HEK293 (cell line): ENCODE measurements around the gene SSU72.

Source experiments
- BCL11B ChIP-seq: fragments of 450-650 bp; formaldehyde crosslinking; IDR thresholded peaks from 2 replicates; pipeline ENCODE4 v1.5.1; 2016; ENCODE audit warnings: low read depth, missing biosample characterization, missing genetic modification characterization
- GLIS1 ChIP-seq: fragments of 450-650 bp; formaldehyde crosslinking; IDR thresholded peaks from 2 replicates; pipeline ENCODE4 v1.5.1; 2016; ENCODE audit warnings: missing biosample characterization, missing genetic modification characterization
- GLIS2 ChIP-seq: fragments of 450-650 bp; formaldehyde crosslinking; IDR thresholded peaks from 2 replicates; pipeline ENCODE4 v1.5.1; 2016; ENCODE audit warnings: missing biosample characterization, missing genetic modification characterization
- MZF1 ChIP-seq: fragments of 450-650 bp; formaldehyde crosslinking; IDR thresholded peaks from 2 replicates; pipeline ENCODE4 v1.5.1; 2017; ENCODE audit warnings: missing biosample characterization, missing genetic modification characterization, borderline replicate concordance
- ZBTB17 ChIP-seq: fragments of 450-650 bp; formaldehyde crosslinking; IDR thresholded peaks from 2 replicates; pipeline ENCODE4 v1.5.1; 2016; ENCODE audit warnings: missing biosample characterization, missing genetic modification characterization
- ZBTB21 ChIP-seq: fragments of 450-650 bp; formaldehyde crosslinking; IDR thresholded peaks from 2 replicates; pipeline ENCODE4 v1.5.1; 2017; ENCODE audit warnings: missing biosample characterization, missing genetic modification characterization
- ZEB2 ChIP-seq: fragments of 450-650 bp; formaldehyde crosslinking; IDR thresholded peaks from 2 replicates; pipeline ENCODE4 v1.5.1; 2016; ENCODE audit warnings: missing biosample characterization, missing genetic modification characterization
- ZNF132 ChIP-seq: fragments of 450-650 bp; formaldehyde crosslinking; IDR thresholded peaks from 2 replicates; pipeline ENCODE4 v1.5.1; 2017; ENCODE audit warnings: missing biosample characterization, missing genetic modification characterization, borderline replicate concordance
- ZNF169 ChIP-seq: fragments of 450-650 bp; formaldehyde crosslinking; IDR thresholded peaks from 2 replicates; pipeline ENCODE4 v1.5.1; 2016; ENCODE audit warnings: missing biosample characterization, missing genetic modification characterization
- ZNF184 ChIP-seq: fragments of 450-650 bp; IDR thresholded peaks from 2 replicates; pipeline ENCODE4 v1.5.1; 2018; ENCODE audit warnings: missing biosample characterization, mild to moderate bottlenecking, missing genetic modification characterization
- ZNF248 ChIP-seq: fragments of 450-650 bp; formaldehyde crosslinking; IDR thresholded peaks from 2 replicates; pipeline ENCODE4 v1.5.1; 2017; ENCODE audit warnings: missing biosample characterization, missing genetic modification characterization
- ZNF274 ChIP-seq, 2 experiments: fragments of 200-500 bp in 1 of 2; fragments of 450-650 bp in 1 of 2; sonication (Bioruptor generic) in 1 of 2; formaldehyde crosslinking in 1 of 2; IDR thresholded peaks; 2 replicates each; pipeline versions ENCODE4 v1.5.1 to v1.6.1; 2014 to 2016; ENCODE audit warnings: borderline replicate concordance in 1 of 2, inconsistent platforms in 1 of 2, low read length in 1 of 2, missing biosample characterization in 1 of 2, missing genetic modification characterization in 1 of 2
- ZNF324 ChIP-seq: fragments of 450-650 bp; formaldehyde crosslinking; IDR thresholded peaks from 2 replicates; pipeline ENCODE4 v1.5.1; 2016; ENCODE audit warnings: missing biosample characterization, missing genetic modification characterization
- ZNF341 ChIP-seq: fragments of 450-650 bp; formaldehyde crosslinking; IDR thresholded peaks from 2 replicates; pipeline ENCODE4; 2016; ENCODE audit warnings: low read depth, missing biosample characterization, missing genetic modification characterization
- ZNF37A ChIP-seq: fragments of 450-650 bp; IDR thresholded peaks from 2 replicates; pipeline ENCODE4 v1.5.1; 2018; ENCODE audit warnings: missing biosample characterization, missing genetic modification characterization
- ZNF501 ChIP-seq: fragments of 450-650 bp; formaldehyde crosslinking; IDR thresholded peaks from 2 replicates; pipeline ENCODE4 v1.5.1; 2016; ENCODE audit warnings: missing biosample characterization, missing genetic modification characterization
- ZNF549 ChIP-seq: fragments of 450-650 bp; IDR thresholded peaks from 2 replicates; pipeline ENCODE4 v1.5.1; 2018; ENCODE audit warnings: missing biosample characterization, missing genetic modification characterization, mild to moderate bottlenecking, inconsistent platforms, moderate library complexity
- ZNF792 ChIP-seq: fragments of 450-650 bp; formaldehyde crosslinking; IDR thresholded peaks from 2 replicates; pipeline ENCODE4 v1.5.1; 2016; ENCODE audit warnings: missing biosample characterization, missing genetic modification characterization
- ZNF837 ChIP-seq: fragments of 450-650 bp; formaldehyde crosslinking; IDR thresholded peaks from 2 replicates; pipeline ENCODE4 v1.5.1; 2016; ENCODE audit warnings: missing biosample characterization, missing genetic modification characterization
- TF ChIP-seq, protein P1 (sequence below): fragments of 450-650 bp; formaldehyde crosslinking; IDR thresholded peaks from 2 replicates; pipeline ENCODE4 v1.5.1; 2016; ENCODE audit warnings: missing biosample characterization, missing genetic modification characterization
- TF ChIP-seq, protein P2 (sequence below): fragments of 450-650 bp; formaldehyde crosslinking; IDR thresholded peaks from 2 replicates; pipeline ENCODE4 v1.5.1; 2016; ENCODE audit warnings: missing biosample characterization, missing genetic modification characterization, borderline replicate concordance
- TF ChIP-seq, protein P3 (sequence below): fragments of 450-650 bp; formaldehyde crosslinking; IDR thresholded peaks from 2 replicates; pipeline ENCODE4 v1.5.1; 2016; ENCODE audit warnings: missing biosample characterization, missing genetic modification characterization
- TF ChIP-seq, protein P4 (sequence below): fragments of 450-650 bp; formaldehyde crosslinking; IDR thresholded peaks from 2 replicates; pipeline ENCODE4 v1.5.1; 2016; ENCODE audit warnings: missing biosample characterization, missing genetic modification characterization
- TF ChIP-seq, protein P5 (sequence below): fragments of 450-650 bp; formaldehyde crosslinking; IDR thresholded peaks from 2 replicates; pipeline ENCODE4 v1.5.1; 2016; ENCODE audit warnings: missing biosample characterization, missing genetic modification characterization
- TF ChIP-seq, protein P6 (sequence below): fragments of 450-650 bp; formaldehyde crosslinking; IDR thresholded peaks from 2 replicates; pipeline ENCODE4 v1.5.1; 2017; ENCODE audit warnings: missing biosample characterization, missing genetic modification characterization
- TF ChIP-seq, protein P7 (sequence below): fragments of 450-650 bp; formaldehyde crosslinking; IDR thresholded peaks from 2 replicates; pipeline ENCODE4 v1.5.1; 2017; ENCODE audit warnings: missing biosample characterization, missing genetic modification characterization

SSU72 gene

DNA sequence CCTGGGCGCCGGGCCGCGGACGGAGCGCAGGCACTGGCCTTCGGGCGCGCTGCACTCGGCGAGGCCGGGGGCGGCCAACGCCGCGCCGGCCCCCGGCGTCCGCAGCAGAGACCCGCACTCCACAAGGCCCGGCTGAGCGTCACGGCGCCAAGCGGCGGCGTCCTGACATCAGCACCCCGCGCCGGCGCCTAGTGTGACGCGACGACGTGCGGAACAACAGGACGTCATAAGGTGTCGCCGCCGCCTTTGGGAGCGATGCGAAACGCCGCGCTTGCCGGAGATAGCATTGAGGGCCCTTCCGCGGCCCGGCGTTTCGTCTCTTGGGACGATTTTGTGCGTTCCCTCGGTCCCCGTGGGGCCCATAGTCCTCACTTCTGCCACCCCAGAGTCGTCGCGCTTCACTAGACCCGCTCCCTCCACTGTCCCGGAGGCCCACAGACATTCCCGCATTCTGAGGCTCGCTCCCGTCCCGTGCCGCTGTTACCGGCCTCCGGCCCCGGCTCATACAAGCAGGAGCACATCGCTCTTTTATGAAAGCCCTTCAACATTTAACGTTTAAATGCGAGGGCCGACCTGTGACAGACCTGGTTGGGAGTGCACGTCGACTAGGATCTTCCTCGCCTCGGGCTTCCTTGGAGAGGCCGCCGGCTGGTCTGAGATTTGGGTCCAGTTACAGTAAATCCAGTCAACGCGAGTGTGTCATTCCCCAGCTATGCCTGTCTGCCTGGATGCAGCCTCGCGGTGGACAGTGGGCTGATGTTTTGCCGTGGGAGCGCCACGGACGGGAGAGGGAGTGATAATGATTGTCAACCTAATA is at the start of gene SSU72 (continued):
- TF ChIP-seq ZNF37A (tag by site-specific recombination) = no peak
- TF ChIP-seq MZF1 (tag by site-specific recombination) = no peak
- TF ChIP-seq ZNF324 (tag by site-specific recombination) = peak; percentile 58
- no peak for TF ChIP-seq ZNF549 (tag by site-specific recombination)
- peak; percentile 81 for TF ChIP-seq ZNF501 (tag by site-specific recombination)
- TF ChIP-seq, protein P1, sequence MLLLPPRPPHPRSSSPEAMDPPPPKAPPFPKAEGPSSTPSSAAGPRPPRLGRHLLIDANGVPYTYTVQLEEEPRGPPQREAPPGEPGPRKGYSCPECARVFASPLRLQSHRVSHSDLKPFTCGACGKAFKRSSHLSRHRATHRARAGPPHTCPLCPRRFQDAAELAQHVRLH (tag by site-specific recombination) = peak; percentile 33; the same call in 1 of the 2 replicates
- TF ChIP-seq, protein P2, sequence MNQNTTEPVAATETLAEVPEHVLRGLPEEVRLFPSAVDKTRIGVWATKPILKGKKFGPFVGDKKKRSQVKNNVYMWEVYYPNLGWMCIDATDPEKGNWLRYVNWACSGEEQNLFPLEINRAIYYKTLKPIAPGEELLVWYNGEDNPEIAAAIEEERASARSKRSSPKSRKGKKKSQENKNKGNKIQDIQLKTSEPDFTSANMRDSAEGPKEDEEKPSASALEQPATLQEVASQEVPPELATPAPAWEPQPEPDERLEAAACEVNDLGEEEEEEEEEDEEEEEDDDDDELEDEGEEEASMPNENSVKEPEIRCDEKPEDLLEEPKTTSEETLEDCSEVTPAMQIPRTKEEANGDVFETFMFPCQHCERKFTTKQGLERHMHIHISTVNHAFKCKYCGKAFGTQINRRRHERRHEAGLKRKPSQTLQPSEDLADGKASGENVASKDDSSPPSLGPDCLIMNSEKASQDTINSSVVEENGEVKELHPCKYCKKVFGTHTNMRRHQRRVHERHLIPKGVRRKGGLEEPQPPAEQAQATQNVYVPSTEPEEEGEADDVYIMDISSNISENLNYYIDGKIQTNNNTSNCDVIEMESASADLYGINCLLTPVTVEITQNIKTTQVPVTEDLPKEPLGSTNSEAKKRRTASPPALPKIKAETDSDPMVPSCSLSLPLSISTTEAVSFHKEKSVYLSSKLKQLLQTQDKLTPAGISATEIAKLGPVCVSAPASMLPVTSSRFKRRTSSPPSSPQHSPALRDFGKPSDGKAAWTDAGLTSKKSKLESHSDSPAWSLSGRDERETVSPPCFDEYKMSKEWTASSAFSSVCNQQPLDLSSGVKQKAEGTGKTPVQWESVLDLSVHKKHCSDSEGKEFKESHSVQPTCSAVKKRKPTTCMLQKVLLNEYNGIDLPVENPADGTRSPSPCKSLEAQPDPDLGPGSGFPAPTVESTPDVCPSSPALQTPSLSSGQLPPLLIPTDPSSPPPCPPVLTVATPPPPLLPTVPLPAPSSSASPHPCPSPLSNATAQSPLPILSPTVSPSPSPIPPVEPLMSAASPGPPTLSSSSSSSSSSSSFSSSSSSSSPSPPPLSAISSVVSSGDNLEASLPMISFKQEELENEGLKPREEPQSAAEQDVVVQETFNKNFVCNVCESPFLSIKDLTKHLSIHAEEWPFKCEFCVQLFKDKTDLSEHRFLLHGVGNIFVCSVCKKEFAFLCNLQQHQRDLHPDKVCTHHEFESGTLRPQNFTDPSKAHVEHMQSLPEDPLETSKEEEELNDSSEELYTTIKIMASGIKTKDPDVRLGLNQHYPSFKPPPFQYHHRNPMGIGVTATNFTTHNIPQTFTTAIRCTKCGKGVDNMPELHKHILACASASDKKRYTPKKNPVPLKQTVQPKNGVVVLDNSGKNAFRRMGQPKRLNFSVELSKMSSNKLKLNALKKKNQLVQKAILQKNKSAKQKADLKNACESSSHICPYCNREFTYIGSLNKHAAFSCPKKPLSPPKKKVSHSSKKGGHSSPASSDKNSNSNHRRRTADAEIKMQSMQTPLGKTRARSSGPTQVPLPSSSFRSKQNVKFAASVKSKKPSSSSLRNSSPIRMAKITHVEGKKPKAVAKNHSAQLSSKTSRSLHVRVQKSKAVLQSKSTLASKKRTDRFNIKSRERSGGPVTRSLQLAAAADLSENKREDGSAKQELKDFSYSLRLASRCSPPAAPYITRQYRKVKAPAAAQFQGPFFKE (tag by site-specific recombination) = 0 out of 2 replicates have a peak, but pooled peaks have one; percentile 53
- peak; percentile 31; the same call in 1 of the 2 replicates for TF ChIP-seq ZNF341 (tag by site-specific recombination)
- no peak for TF ChIP-seq ZNF169 (tag by site-specific recombination)
- TF ChIP-seq ZNF837 (tag by site-specific recombination) = no peak
- no peak for TF ChIP-seq ZNF248 (tag by site-specific recombination)
- TF ChIP-seq, protein P3, sequence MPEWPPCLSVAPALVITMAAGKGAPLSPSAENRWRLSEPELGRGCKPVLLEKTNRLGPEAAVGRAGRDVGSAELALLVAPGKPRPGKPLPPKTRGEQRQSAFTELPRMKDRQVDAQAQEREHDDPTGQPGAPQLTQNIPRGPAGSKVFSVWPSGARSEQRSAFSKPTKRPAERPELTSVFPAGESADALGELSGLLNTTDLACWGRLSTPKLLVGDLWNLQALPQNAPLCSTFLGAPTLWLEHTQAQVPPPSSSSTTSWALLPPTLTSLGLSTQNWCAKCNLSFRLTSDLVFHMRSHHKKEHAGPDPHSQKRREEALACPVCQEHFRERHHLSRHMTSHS (tag by site-specific recombination) = no peak
- TF ChIP-seq, protein P4, sequence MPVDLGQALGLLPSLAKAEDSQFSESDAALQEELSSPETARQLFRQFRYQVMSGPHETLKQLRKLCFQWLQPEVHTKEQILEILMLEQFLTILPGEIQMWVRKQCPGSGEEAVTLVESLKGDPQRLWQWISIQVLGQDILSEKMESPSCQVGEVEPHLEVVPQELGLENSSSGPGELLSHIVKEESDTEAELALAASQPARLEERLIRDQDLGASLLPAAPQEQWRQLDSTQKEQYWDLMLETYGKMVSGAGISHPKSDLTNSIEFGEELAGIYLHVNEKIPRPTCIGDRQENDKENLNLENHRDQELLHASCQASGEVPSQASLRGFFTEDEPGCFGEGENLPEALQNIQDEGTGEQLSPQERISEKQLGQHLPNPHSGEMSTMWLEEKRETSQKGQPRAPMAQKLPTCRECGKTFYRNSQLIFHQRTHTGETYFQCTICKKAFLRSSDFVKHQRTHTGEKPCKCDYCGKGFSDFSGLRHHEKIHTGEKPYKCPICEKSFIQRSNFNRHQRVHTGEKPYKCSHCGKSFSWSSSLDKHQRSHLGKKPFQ (tag by site-specific recombination) = no peak
- TF ChIP-seq ZNF132 (tag by site-specific recombination) = no peak
- peak; percentile 64 for TF ChIP-seq ZEB2
- TF ChIP-seq BCL11B = no peak
- no peak for TF ChIP-seq GLIS1 (tag by site-specific recombination)
- 0 out of 2 replicates have a peak, but pooled peaks have one; percentile 57 for TF ChIP-seq ZNF792 (tag by site-specific recombination)
- TF ChIP-seq ZBTB17 (tag by site-specific recombination) = peak; percentile 70
- TF ChIP-seq, protein P5, sequence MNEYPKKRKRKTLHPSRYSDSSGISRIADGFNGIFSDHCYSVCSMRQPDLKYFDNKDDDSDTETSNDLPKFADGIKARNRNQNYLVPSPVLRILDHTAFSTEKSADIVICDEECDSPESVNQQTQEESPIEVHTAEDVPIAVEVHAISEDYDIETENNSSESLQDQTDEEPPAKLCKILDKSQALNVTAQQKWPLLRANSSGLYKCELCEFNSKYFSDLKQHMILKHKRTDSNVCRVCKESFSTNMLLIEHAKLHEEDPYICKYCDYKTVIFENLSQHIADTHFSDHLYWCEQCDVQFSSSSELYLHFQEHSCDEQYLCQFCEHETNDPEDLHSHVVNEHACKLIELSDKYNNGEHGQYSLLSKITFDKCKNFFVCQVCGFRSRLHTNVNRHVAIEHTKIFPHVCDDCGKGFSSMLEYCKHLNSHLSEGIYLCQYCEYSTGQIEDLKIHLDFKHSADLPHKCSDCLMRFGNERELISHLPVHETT = peak; percentile 74
- TF ChIP-seq GLIS2 (tag by site-specific recombination) = no peak
- no peak for TF ChIP-seq ZNF184 (tag by site-specific recombination)
- TF ChIP-seq, protein P6, sequence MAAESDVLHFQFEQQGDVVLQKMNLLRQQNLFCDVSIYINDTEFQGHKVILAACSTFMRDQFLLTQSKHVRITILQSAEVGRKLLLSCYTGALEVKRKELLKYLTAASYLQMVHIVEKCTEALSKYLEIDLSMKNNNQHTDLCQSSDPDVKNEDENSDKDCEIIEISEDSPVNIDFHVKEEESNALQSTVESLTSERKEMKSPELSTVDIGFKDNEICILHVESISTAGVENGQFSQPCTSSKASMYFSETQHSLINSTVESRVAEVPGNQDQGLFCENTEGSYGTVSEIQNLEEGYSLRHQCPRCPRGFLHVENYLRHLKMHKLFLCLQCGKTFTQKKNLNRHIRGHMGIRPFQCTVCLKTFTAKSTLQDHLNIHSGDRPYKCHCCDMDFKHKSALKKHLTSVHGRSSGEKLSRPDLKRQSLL (tag by site-specific recombination) = no peak
- TF ChIP-seq ZBTB21 = peak; percentile 98
- TF ChIP-seq, protein P7, sequence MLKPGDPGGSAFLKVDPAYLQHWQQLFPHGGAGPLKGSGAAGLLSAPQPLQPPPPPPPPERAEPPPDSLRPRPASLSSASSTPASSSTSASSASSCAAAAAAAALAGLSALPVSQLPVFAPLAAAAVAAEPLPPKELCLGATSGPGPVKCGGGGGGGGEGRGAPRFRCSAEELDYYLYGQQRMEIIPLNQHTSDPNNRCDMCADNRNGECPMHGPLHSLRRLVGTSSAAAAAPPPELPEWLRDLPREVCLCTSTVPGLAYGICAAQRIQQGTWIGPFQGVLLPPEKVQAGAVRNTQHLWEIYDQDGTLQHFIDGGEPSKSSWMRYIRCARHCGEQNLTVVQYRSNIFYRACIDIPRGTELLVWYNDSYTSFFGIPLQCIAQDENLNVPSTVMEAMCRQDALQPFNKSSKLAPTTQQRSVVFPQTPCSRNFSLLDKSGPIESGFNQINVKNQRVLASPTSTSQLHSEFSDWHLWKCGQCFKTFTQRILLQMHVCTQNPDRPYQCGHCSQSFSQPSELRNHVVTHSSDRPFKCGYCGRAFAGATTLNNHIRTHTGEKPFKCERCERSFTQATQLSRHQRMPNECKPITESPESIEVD (tag by site-specific recombination) = no peak
- TF ChIP-seq ZNF274 (IDR thresholded peaks at IDR 0.05; ENCODE audit: low read length) = no peak
- no peak for TF ChIP-seq ZNF274 (tag by site-specific recombination; IDR thresholded peaks at IDR 0.05; ENCODE audit: borderline replicate concordance)
